ENCODE results near the gene PACRG. TPM values are rescaled to one million over a fixed set of nuclear protein-coding genes. Genes with fewer than 3 reads are reported as not detected.

PACRG gene
- total and polyA plus RNA-seq, 2 donors (not counting 3 experiments of a cell fraction or from before 2014, with no cell fraction given) = 0.08 TPM; not detected in 1

DNA sequence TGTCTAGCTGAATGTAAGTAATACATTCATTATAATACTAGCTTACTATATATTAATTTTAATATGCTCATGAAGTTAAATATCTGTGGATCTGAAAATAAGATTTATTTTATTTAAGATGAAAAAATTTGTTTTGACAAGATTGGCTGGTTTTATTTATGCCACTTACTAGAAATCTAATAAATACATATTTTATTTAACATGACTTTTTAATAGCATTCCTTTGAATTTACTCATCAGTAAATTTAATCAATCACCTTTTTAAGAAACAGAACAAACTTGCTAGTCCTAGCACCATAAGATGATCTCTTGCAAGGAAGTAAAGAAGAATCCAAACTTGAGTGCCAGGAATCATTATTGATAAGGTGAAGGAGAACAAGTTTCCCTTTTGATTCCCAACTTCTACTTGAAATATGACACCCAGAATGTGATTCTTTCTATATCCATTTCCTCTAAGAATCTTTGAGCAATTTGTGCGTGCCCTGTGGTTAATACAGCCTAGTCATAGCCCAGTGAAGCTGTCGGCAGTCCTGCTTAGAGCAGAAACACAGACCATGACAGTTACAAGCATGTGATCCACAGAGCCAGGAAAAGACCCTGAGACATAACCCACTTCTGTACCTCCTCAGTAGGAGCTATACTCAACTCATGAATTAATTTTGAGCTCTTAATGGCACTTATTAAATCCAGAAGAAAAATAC lies 404.4 kb downstream of the PACRG start:
- no TSS peak for BruUV-seq (replicated peaks)
- Histone ChIP-seq H3K36me3 (ENCODE audit: control insufficient read depth in 2 of 2, extremely low read depth in 1 of 2, insufficient read depth in 2 of 2, low read length in 2 of 2) (no peaks in the 10 kb centered on the region), H3K9me3 (replicated peaks; ENCODE audit: control insufficient read depth, insufficient read depth, low read length) (no peaks in the 10 kb centered on the region), H3K4me2 (ENCODE audit: insufficient read depth, low read length) (no peak overlapping the region), H3K27me3 (ENCODE audit: control insufficient read depth in 2 of 2, insufficient read depth in 2 of 2, low read length in 2 of 2) (no peaks in the 10 kb centered on the region), H3K79me2 (ENCODE audit: control insufficient read depth, insufficient read depth, low read length) (no peaks in the 10 kb centered on the region), H3K4me3 (replicated peaks in 1 of 3; ENCODE audit: insufficient read depth in 1 of 3, low read depth in 1 of 3, low read length in 3 of 3) (no peak overlapping the region), H3K4me1 (ENCODE audit: control insufficient read depth, extremely low read depth, insufficient read depth, low read length) (no peaks in the 10 kb centered on the region), H2AFZ (ENCODE audit: low read depth, low read length) (no peak overlapping the region), H3K9me1 (replicated peaks; ENCODE audit: control insufficient read depth, extremely low read depth, insufficient read depth, low read length) (no peaks in the 10 kb centered on the region), H3K27ac (ENCODE audit: insufficient read depth, low read depth, low read length) (no peak overlapping the region), H4K20me1 (replicated peaks; ENCODE audit: control insufficient read depth, extremely low read depth, insufficient read depth, low read length) (no peaks in the 10 kb centered on the region), H3K9ac (replicated peaks; ENCODE audit: extremely low read depth, insufficient read depth, low read length) (no peak overlapping the region)
- intact Hi-C loops (cut with micrococcal nuclease) (no loop called here), dilution Hi-C loops (cut with MboI; ENCODE audit: extremely low pct_ligation_motif_present, low sequenced_read_pairs) (no loop called here)
- TF ChIP-seq, protein P1, sequence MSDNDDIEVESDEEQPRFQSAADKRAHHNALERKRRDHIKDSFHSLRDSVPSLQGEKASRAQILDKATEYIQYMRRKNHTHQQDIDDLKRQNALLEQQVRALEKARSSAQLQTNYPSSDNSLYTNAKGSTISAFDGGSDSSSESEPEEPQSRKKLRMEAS (IDR thresholded peaks at IDR 0.05; ENCODE audit: insufficient read depth, insufficient read length) = no peak
- TF ChIP-seq, protein P2, sequence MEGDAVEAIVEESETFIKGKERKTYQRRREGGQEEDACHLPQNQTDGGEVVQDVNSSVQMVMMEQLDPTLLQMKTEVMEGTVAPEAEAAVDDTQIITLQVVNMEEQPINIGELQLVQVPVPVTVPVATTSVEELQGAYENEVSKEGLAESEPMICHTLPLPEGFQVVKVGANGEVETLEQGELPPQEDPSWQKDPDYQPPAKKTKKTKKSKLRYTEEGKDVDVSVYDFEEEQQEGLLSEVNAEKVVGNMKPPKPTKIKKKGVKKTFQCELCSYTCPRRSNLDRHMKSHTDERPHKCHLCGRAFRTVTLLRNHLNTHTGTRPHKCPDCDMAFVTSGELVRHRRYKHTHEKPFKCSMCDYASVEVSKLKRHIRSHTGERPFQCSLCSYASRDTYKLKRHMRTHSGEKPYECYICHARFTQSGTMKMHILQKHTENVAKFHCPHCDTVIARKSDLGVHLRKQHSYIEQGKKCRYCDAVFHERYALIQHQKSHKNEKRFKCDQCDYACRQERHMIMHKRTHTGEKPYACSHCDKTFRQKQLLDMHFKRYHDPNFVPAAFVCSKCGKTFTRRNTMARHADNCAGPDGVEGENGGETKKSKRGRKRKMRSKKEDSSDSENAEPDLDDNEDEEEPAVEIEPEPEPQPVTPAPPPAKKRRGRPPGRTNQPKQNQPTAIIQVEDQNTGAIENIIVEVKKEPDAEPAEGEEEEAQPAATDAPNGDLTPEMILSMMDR (IDR thresholded peaks at IDR 0.05; ENCODE audit: extremely low read depth in 1 of 2, insufficient read depth in 1 of 2, low read depth in 1 of 2, low read length in 2 of 2) = no peak
- TF ChIP-seq POLR2A (IDR thresholded peaks at IDR 0.05; ENCODE audit: low read depth, low read length) (no peak), POLR2AphosphoS5 (IDR thresholded peaks at IDR 0.05; ENCODE audit: insufficient read depth, low read depth, low read length) (no peak), JUN (IDR thresholded peaks at IDR 0.05; ENCODE audit: borderline replicate concordance, insufficient read depth, insufficient read length, low read depth) (no peak), GATA2 (IDR thresholded peaks at IDR 0.05; ENCODE audit: insufficient read depth, insufficient read length, low read depth, low read length) (no peak), FOS (IDR thresholded peaks at IDR 0.05; ENCODE audit: borderline replicate concordance, insufficient read depth, low read length) (no peak), EZH2 (IDR thresholded peaks at IDR 0.05; ENCODE audit: borderline replicate concordance, low read depth, low read length, severe bottlenecking) (no peak), MYC (IDR thresholded peaks at IDR 0.05; ENCODE audit: low read depth, low read length) (no peak)
- ChIA-PET POLR2A (no interaction called here), CTCF (no interaction called here)
- no peak for FAIRE-seq
- DNase-seq (ENCODE audit: low read depth, low spot score) = no peak
